Measurements from ENCODE around the gene USP48.
"Not testable (repeated sequence)": the region's sequence is repeated elsewhere in the genome, so short reads cannot be mapped to it uniquely, and the experiment has no call there.

USP48 gene

GRCh38 chr1:21773585-21773984 is 9.4 kb downstream of the USP48 start:
- TF ChIP-seq CTCF (conservative IDR thresholded peaks at IDR 0.05; ENCODE audit: low read length) (no peak), EZH2phosphoT487 (IDR thresholded peaks at IDR 0.05; ENCODE audit: borderline replicate concordance) (no peak)
- peaks cover 8% of the 10 kb centered on the region for H3K4me1 ChIP-seq (ENCODE audit: insufficient read depth, low read length, poor library complexity, severe bottlenecking)
- H3K4me2 ChIP-seq (ENCODE audit: low read depth, low read length, poor library complexity, severe bottlenecking): peak overlapping the region; percentile 45
- no peaks in the 10 kb centered on the region for H3K9me2 ChIP-seq (replicated peaks; ENCODE audit: low read depth, low read length)
- H3K9ac ChIP-seq (ENCODE audit: low read depth, low read length, poor library complexity, severe bottlenecking): no peak overlapping the region
- H4K20me1 ChIP-seq (ENCODE audit: insufficient read depth, low read length, poor library complexity, severe bottlenecking): peaks cover 50% of the 10 kb centered on the region
- H3K79me2 ChIP-seq (ENCODE audit: insufficient read depth, low read length): peaks cover 98% of the 10 kb centered on the region
- no peak overlapping the region for H3K4me3 ChIP-seq (ENCODE audit: low read length, poor library complexity, severe bottlenecking)
- H3F3A ChIP-seq (ENCODE audit: low read depth): no peaks in the 10 kb centered on the region
- H3K36me3 ChIP-seq (ENCODE audit: insufficient read depth, low read length): no peaks in the 10 kb centered on the region; the same call in 1 of the 2 replicates
- no peaks in the 10 kb centered on the region for H3K9me3 ChIP-seq (ENCODE audit: insufficient read depth, low read depth, low read length)
- H2AFZ ChIP-seq (ENCODE audit: low read length): no peak overlapping the region
- H3K27me3 ChIP-seq (ENCODE audit: insufficient read depth, low read length, poor library complexity, severe bottlenecking): no peaks in the 10 kb centered on the region

GRCh38 chr1:21771672-21772071 is 11.3 kb downstream of the USP48 start:
- not testable (repeated sequence) for H3K9me3 ChIP-seq (ENCODE audit: insufficient read depth, low read depth, low read length); H2AFZ ChIP-seq (ENCODE audit: low read length); H3F3A ChIP-seq (ENCODE audit: low read depth); H3K27me3 ChIP-seq (ENCODE audit: insufficient read depth, low read length, poor library complexity, severe bottlenecking); H3K36me3 ChIP-seq (ENCODE audit: insufficient read depth, low read length); H3K4me1 ChIP-seq (ENCODE audit: insufficient read depth, low read length, poor library complexity, severe bottlenecking); H3K9ac ChIP-seq (ENCODE audit: low read depth, low read length, poor library complexity, severe bottlenecking); H3K4me2 ChIP-seq (ENCODE audit: low read depth, low read length, poor library complexity, severe bottlenecking); H3K9me2 ChIP-seq (replicated peaks; ENCODE audit: low read depth, low read length); H3K4me3 ChIP-seq (ENCODE audit: low read length, poor library complexity, severe bottlenecking)
- peaks cover 52% of the 10 kb centered on the region for H4K20me1 ChIP-seq (ENCODE audit: insufficient read depth, low read length, poor library complexity, severe bottlenecking)
- peaks cover 98% of the 10 kb centered on the region for H3K79me2 ChIP-seq (ENCODE audit: insufficient read depth, low read length)

- peaks cover 98% of the 10 kb centered on the region for H3K79me2 ChIP-seq (ENCODE audit: insufficient read depth, low read length)
- H3K4me3 ChIP-seq (ENCODE audit: low read length, poor library complexity, severe bottlenecking); H3K4me2 ChIP-seq (ENCODE audit: low read depth, low read length, poor library complexity, severe bottlenecking); H3K27me3 ChIP-seq (ENCODE audit: insufficient read depth, low read length, poor library complexity, severe bottlenecking); H2AFZ ChIP-seq (ENCODE audit: low read length); H3K9me2 ChIP-seq (replicated peaks; ENCODE audit: low read depth, low read length); H3K9me3 ChIP-seq (ENCODE audit: insufficient read depth, low read depth, low read length); H3K36me3 ChIP-seq (ENCODE audit: insufficient read depth, low read length); H3F3A ChIP-seq (ENCODE audit: low read depth); H3K9ac ChIP-seq (ENCODE audit: low read depth, low read length, poor library complexity, severe bottlenecking); H3K4me1 ChIP-seq (ENCODE audit: insufficient read depth, low read length, poor library complexity, severe bottlenecking): not testable (repeated sequence)
- H4K20me1 ChIP-seq (ENCODE audit: insufficient read depth, low read length, poor library complexity, severe bottlenecking): peaks cover 49% of the 10 kb centered on the region
Measured at GRCh38 chr1:21770602-21771001, 12.3 kb downstream of the USP48 start.

GRCh38 chr1:21770201-21770600 is 12.7 kb downstream of the USP48 start:
- Histone ChIP-seq H3K4me3 (ENCODE audit: low read length, poor library complexity, severe bottlenecking) (no peak overlapping the region), H3K4me1 (ENCODE audit: insufficient read depth, low read length, poor library complexity, severe bottlenecking) (peaks cover 8% of the 10 kb centered on the region), H3K36me3 (ENCODE audit: insufficient read depth, low read length) (no peaks in the 10 kb centered on the region; the same call in 1 of the 2 replicates), H3K79me2 (ENCODE audit: insufficient read depth, low read length) (peaks cover 98% of the 10 kb centered on the region), H2AFZ (ENCODE audit: low read length) (no peak overlapping the region), H3K4me2 (ENCODE audit: low read depth, low read length, poor library complexity, severe bottlenecking) (no peak overlapping the region), H4K20me1 (ENCODE audit: insufficient read depth, low read length, poor library complexity, severe bottlenecking) (peaks cover 53% of the 10 kb centered on the region), H3K27me3 (ENCODE audit: insufficient read depth, low read length, poor library complexity, severe bottlenecking) (no peaks in the 10 kb centered on the region), H3K9me2 (replicated peaks; ENCODE audit: low read depth, low read length) (no peaks in the 10 kb centered on the region), H3F3A (ENCODE audit: low read depth) (no peaks in the 10 kb centered on the region), H3K9me3 (ENCODE audit: insufficient read depth, low read depth, low read length) (no peaks in the 10 kb centered on the region), H3K9ac (ENCODE audit: low read depth, low read length, poor library complexity, severe bottlenecking) (no peak overlapping the region)
- TF ChIP-seq CTCF (conservative IDR thresholded peaks at IDR 0.05; ENCODE audit: low read length) (no peak), EZH2phosphoT487 (IDR thresholded peaks at IDR 0.05; ENCODE audit: borderline replicate concordance) (no peak)

- H3K9me3 ChIP-seq (ENCODE audit: insufficient read depth, low read depth, low read length); H3K9me2 ChIP-seq (replicated peaks; ENCODE audit: low read depth, low read length); H3F3A ChIP-seq (ENCODE audit: low read depth); H3K4me3 ChIP-seq (ENCODE audit: low read length, poor library complexity, severe bottlenecking); H3K9ac ChIP-seq (ENCODE audit: low read depth, low read length, poor library complexity, severe bottlenecking); H3K36me3 ChIP-seq (ENCODE audit: insufficient read depth, low read length); H3K27me3 ChIP-seq (ENCODE audit: insufficient read depth, low read length, poor library complexity, severe bottlenecking); H3K4me1 ChIP-seq (ENCODE audit: insufficient read depth, low read length, poor library complexity, severe bottlenecking); H3K4me2 ChIP-seq (ENCODE audit: low read depth, low read length, poor library complexity, severe bottlenecking); H2AFZ ChIP-seq (ENCODE audit: low read length): not testable (repeated sequence)
- Histone ChIP-seq H4K20me1 (ENCODE audit: insufficient read depth, low read length, poor library complexity, severe bottlenecking) (peaks cover 53% of the 10 kb centered on the region), H3K79me2 (ENCODE audit: insufficient read depth, low read length) (peaks cover 95% of the 10 kb centered on the region)
Measured at GRCh38 chr1:21767106-21767505, 15.8 kb downstream of the USP48 start.
